CD4-positive, alpha-beta memory T cell (primary cell): Measurements from ENCODE around the gene ELF2. TPM values are rescaled to one million over a fixed set of nuclear protein-coding genes. Genes with fewer than 3 reads are reported as not detected.
A peak's percentile ranks its signal among the peaks of the same experiment; 100 is the strongest.
"Not testable (repeated sequence)": the region's sequence is repeated elsewhere in the genome, so short reads cannot be mapped to it uniquely, and the experiment has no call there.

Source experiments
- CTCF ChIA-PET: fragments of 350-600 bp; sonication (Branson Sonifier 250); formaldehyde crosslinking; loops from one replicate; lab custom pipeline; 2021; ENCODE audit warnings: inconsistent platforms; ENCODE audit not compliant: partially characterized antibody; lab: Charles Lee
- POLR2A ChIA-PET: fragments of 350-600 bp; sonication (Branson Sonifier 250); formaldehyde crosslinking; loops from one replicate; lab custom pipeline; 2021; ENCODE audit not compliant: partially characterized antibody; lab: Charles Lee
- DNase-seq, 5 donors: peaks; one replicate each; pipeline versions ENCODE4 v3.0.0 to v3.0.0-alpha.2; 2020 to 2022; ENCODE audit warnings: mixed read lengths in 1 of 5
- H3K27ac ChIP-seq: one replicate; pipeline ENCODE4 v1.7.0; 2013; ENCODE audit warnings: low read depth, low read length
- H3K27me3 ChIP-seq: 2 replicates; pipeline ENCODE4 v1.7.0; 2013; ENCODE audit warnings: mild to moderate bottlenecking, low read length, moderate library complexity; ENCODE audit not compliant: insufficient read depth
- H3K36me3 ChIP-seq: 2 replicates; pipeline ENCODE4 v1.7.0; 2013; ENCODE audit warnings: mild to moderate bottlenecking, low read length, moderate library complexity; ENCODE audit not compliant: insufficient read depth
- H3K4me1 ChIP-seq: 2 replicates; pipeline ENCODE4 v1.7.0; 2013; ENCODE audit warnings: mild to moderate bottlenecking, low read length, moderate library complexity; ENCODE audit not compliant: insufficient read depth
- H3K4me3 ChIP-seq, 2 donors: one replicate each; pipeline ENCODE4 v1.7.0; 2013; ENCODE audit warnings: low read length in 2 of 2, mild to moderate bottlenecking in 1 of 2
- H3K9me3 ChIP-seq, 2 donors: one replicate each; pipeline ENCODE4 v1.7.0; 2013; ENCODE audit warnings: low read length in 2 of 2, control low read depth in 1 of 2; ENCODE audit not compliant: control insufficient read depth in 1 of 2
- H3K27ac Mint-ChIP-seq, 7 donors: one replicate each; pipeline ENCODE4 v1.8.0; 2020 to 2021; ENCODE audit warnings: mixed read lengths in 7 of 7, mild to moderate bottlenecking in 6 of 7, inconsistent platforms in 3 of 7, moderate library complexity in 3 of 7
- H3K27me3 Mint-ChIP-seq, 2 donors: one replicate each; pipeline ENCODE4 v1.8.0; 2020 to 2021; ENCODE audit warnings: mixed read lengths in 2 of 2
- H3K36me3 Mint-ChIP-seq, 2 donors: one replicate each; pipeline ENCODE4 v1.8.0; 2020 to 2021; ENCODE audit warnings: mixed read lengths in 2 of 2, inconsistent platforms in 1 of 2, mild to moderate bottlenecking in 1 of 2
- H3K4me1 Mint-ChIP-seq, 4 donors: one replicate each; pipeline ENCODE4 v1.8.0; 2020 to 2021; ENCODE audit warnings: mixed read lengths in 4 of 4, mild to moderate bottlenecking in 1 of 4
- H3K4me3 Mint-ChIP-seq, 8 donors: one replicate each; pipeline ENCODE4 v1.8.0; 2020 to 2021; ENCODE audit warnings: mixed read lengths in 8 of 8, mild to moderate bottlenecking in 7 of 8, moderate library complexity in 6 of 8, inconsistent platforms in 3 of 8
- H3K9me3 Mint-ChIP-seq, 8 donors: one replicate each; pipeline ENCODE4 v1.8.0; 2020 to 2021; ENCODE audit warnings: mixed read lengths in 8 of 8, mild to moderate bottlenecking in 5 of 8, inconsistent platforms in 3 of 8, moderate library complexity in 1 of 8
- intact Hi-C: fragments of 100-400 bp; cut with micrococcal nuclease; formaldehyde crosslinking; loops from one replicate; pipeline ENCODE4 v1.15.1; 2023
- polyA plus RNA-seq, 2 donors: library from polyadenylated mRNA; unstranded; fragments of 300-500 nt; fragmentation: Illumina TruSeq; gene quantifications; one replicate each; pipeline ENCODE4 v1.2.3, GENCODE V29; 2021
- total RNA-seq, 2 experiments: library from RNA; stranded (reverse); gene quantifications; one replicate each; pipeline ENCODE4 v1.2.3, GENCODE V29; 2021

The ELF2 gene
- total and polyA plus RNA-seq, 4 experiments from 2014 or later, result 27.4 to 81.4 (median 57.4) TPM

DNA sequence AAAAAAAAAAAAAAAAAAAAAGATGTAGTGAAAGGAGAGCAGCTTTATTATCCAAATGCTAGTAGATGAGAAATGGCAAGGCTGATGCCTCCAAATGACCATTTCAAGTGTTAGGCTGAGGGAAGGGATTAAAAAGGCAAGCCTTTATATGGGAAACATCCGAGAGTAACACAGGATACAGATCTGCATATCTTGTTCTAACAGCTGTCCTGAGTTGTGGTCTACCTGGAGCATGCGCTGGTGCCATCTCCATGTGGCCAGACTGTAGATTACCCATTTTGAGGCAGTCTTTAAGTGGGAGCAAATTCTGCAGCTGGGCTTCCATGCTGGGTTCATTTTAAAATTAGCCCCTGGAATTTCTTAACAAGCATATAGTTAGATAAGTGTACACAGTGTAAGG is 26.0 kb upstream of the ELF2 start:
- no peak for DNase-seq
- ChIA-PET CTCF (no interaction called here), POLR2A (no interaction called here)
- H3K9me3 Mint-ChIP-seq, result no peaks in the 10 kb centered on the region
- no peaks in the 10 kb centered on the region for H3K27me3 ChIP-seq
- H3K27ac Mint-ChIP-seq, result no peak overlapping the region
- no peak overlapping the region for H3K4me3 ChIP-seq
- H3K27me3 Mint-ChIP-seq, result peaks cover 9 to 12% of the 10 kb centered on the region in 2 donors
- no peaks in the 10 kb centered on the region for H3K9me3 ChIP-seq
- H3K36me3 ChIP-seq, result no peaks in the 10 kb centered on the region
- intact Hi-C loops, result no loop called here
- H3K4me3 Mint-ChIP-seq, result no peak overlapping the region
- H3K27ac ChIP-seq, result no peak overlapping the region
- no peaks in the 10 kb centered on the region for H3K36me3 Mint-ChIP-seq
- H3K4me1 ChIP-seq, result no peaks in the 10 kb centered on the region
- H3K4me1 Mint-ChIP-seq, result peaks cover 0 to 5% (median 0%) of the 10 kb centered on the region in 4 donors

DNA sequence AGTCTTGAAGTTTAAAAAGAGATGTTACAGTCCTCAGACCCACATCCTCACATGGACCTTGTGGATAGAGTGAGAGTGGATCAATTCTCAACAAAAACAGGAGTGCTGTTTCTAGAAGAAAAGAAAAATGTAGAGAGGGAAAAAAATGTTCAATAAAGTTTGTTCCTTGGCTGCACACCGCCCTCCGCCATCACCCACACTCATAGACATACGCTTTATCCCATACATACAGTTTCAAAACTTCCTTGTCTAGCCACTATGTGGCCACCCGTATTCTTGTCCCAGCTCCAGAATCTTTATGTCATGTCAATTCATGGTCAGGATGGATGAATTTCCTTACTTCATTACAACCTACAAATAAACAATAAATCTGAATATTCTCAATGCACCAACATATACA is 23.5 kb upstream of the ELF2 start:
- POLR2A ChIA-PET, result no interaction called here
- CTCF ChIA-PET, result no interaction called here
- H3K27ac ChIP-seq, result no peak overlapping the region
- no peaks in the 10 kb centered on the region for H3K36me3 ChIP-seq
- Mint-ChIP-seq H3K27ac (no peak overlapping the region), H3K27me3 (peaks cover 10 to 11% of the 10 kb centered on the region in 2 donors), H3K36me3 (no peaks in the 10 kb centered on the region), H3K9me3 (no peaks in the 10 kb centered on the region), H3K4me1 (no peaks in the 10 kb centered on the region), H3K4me3 (no peak overlapping the region)
- H3K4me3 ChIP-seq, result no peak overlapping the region
- no peaks in the 10 kb centered on the region for H3K27me3 ChIP-seq
- intact Hi-C loops, result no loop called here
- no peaks in the 10 kb centered on the region for H3K9me3 ChIP-seq
- no peak for DNase-seq
- H3K4me1 ChIP-seq, result no peaks in the 10 kb centered on the region

DNA sequence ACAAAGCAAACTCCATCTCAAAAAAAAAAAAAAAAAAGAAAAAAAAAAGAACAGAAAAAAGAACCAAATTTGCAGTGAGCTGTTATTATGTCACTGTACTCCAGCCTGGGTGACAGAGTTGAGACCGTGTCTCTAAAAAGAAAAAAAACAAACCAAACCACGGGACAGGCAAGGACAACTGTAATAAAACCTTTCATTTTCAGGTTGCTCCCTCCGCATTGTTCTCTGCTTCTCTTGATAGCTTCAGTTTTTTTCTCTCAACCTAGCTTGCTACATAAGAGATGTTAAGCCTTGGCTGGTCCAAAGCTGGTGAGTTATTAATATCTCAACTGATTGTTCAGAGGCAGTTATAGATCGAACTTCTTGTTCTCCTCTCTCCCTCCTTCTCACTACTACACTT is 23.1 kb upstream of the ELF2 start:
- H3K27me3 Mint-ChIP-seq, result peaks cover 10 to 11% of the 10 kb centered on the region in 2 donors
- no peak for DNase-seq
- no peaks in the 10 kb centered on the region for H3K27me3 ChIP-seq
- H3K4me1 Mint-ChIP-seq, result no peaks in the 10 kb centered on the region
- H3K27ac Mint-ChIP-seq, result no peak overlapping the region
- H3K4me3 Mint-ChIP-seq, result no peak overlapping the region
- no peak overlapping the region for H3K4me3 ChIP-seq
- no peaks in the 10 kb centered on the region for H3K4me1 ChIP-seq
- no peaks in the 10 kb centered on the region for H3K36me3 Mint-ChIP-seq
- ChIA-PET CTCF (no interaction called here), POLR2A (no interaction called here)
- H3K9me3 ChIP-seq, result no peaks in the 10 kb centered on the region
- H3K36me3 ChIP-seq, result no peaks in the 10 kb centered on the region
- H3K9me3 Mint-ChIP-seq, result no peaks in the 10 kb centered on the region
- intact Hi-C loops, result no loop called here
- H3K27ac ChIP-seq, result no peak overlapping the region

DNA sequence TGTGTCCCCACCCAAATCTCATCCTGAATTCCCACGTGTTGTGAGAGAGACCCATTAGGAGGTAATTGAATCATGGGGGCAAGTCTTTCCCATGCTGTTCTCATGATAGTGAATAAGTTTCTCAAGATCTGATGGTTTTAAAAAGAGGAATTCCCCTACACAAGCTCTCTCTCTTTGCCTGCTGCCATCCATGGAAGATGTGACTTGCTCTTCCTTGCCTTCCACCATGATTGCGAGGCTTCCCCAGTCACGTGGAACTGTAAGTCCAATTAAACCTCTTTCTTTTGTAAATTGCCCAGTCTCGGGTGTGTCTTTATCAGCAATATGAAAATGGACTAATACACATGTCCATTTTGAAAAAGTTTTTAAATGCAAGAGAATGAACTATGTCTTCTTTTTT is 20.2 kb upstream of the ELF2 start:
- H3K27me3 ChIP-seq, POLR2A ChIA-PET, H3K27ac Mint-ChIP-seq, H3K4me3 ChIP-seq, DNase-seq, H3K36me3 Mint-ChIP-seq, H3K4me1 ChIP-seq, H3K36me3 ChIP-seq, H3K4me3 Mint-ChIP-seq, H3K27ac ChIP-seq, intact Hi-C loops, H3K9me3 Mint-ChIP-seq, H3K4me1 Mint-ChIP-seq, H3K9me3 ChIP-seq: not testable (repeated sequence)
- H3K27me3 Mint-ChIP-seq, result peaks cover 11 to 13% of the 10 kb centered on the region in 2 donors
- CTCF ChIA-PET, result interaction anchor here (1.5 kb wide), 1 partner anchor 167 kb away, joined by 4 read pairs; no protein-coding TSS in a partner anchor

DNA sequence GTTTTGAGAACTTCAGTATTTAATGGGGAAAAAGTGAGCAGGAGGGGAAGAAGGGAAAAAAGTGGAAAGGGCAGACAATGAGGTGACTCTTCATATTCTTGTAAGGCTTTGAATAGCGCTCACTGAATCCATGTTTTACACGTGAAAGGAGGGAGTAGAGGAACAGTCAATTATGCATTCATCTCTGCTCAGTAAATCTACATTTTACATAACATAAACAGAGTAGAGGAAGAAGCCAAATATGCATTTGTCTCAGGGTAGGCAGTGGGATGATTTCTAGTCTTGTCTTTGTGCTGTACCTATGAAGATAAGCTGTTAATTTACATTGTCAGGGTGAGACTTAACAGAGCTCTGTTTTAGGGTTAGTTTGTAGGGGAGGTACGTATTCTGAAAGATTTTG is 19.4 kb upstream of the ELF2 start:
- H3K27ac Mint-ChIP-seq, result no peak overlapping the region
- H3K4me1 Mint-ChIP-seq, result no peaks in the 10 kb centered on the region
- POLR2A ChIA-PET, result no interaction called here
- Histone ChIP-seq H3K9me3 (no peaks in the 10 kb centered on the region), H3K4me1 (no peaks in the 10 kb centered on the region), H3K27me3 (no peaks in the 10 kb centered on the region), H3K36me3 (no peaks in the 10 kb centered on the region), H3K27ac (no peak overlapping the region), H3K4me3 (no peak overlapping the region)
- intact Hi-C loops, result no loop called here
- no peak for DNase-seq
- no peak overlapping the region for H3K4me3 Mint-ChIP-seq
- H3K9me3 Mint-ChIP-seq, result peaks cover 0 to 2% (median 0%) of the 10 kb centered on the region in 8 donors
- peaks cover 11 to 13% of the 10 kb centered on the region in 2 donors for H3K27me3 Mint-ChIP-seq
- no peaks in the 10 kb centered on the region for H3K36me3 Mint-ChIP-seq
- CTCF ChIA-PET, result no interaction called here

DNA sequence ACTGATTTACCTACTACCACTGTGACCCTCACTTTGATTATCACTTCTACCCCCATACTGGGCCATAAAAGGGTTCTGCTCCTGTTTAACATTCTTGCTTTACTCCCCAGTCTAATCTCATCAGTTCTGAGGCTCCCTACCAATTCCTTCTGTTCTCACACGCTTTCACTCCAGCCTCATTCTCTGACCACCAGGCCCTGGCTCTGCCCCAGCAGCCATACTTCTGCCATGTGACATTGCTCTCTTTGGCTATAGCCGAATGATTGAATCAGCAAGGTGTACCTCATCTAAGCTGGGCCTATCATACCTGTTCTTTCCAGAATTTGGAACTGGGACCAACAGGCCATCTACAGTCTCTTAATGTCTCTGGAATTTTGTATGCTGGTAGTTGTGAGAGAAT is 14.4 kb upstream of the ELF2 start:
- Mint-ChIP-seq H3K27ac (no peak overlapping the region), H3K9me3 (peaks cover 0 to 3% (median 0%) of the 10 kb centered on the region in 8 donors), H3K4me1 (no peaks in the 10 kb centered on the region), H3K4me3 (no peak overlapping the region), H3K27me3 (peaks cover 2 to 3% of the 10 kb centered on the region in 2 donors), H3K36me3 (no peaks in the 10 kb centered on the region)
- CTCF ChIA-PET, result interaction anchor here (0.9 kb wide), 1 partner anchor 78 kb away, joined by 3 read pairs; no protein-coding TSS in a partner anchor
- Histone ChIP-seq H3K9me3 (no peaks in the 10 kb centered on the region), H3K27me3 (no peaks in the 10 kb centered on the region), H3K36me3 (no peaks in the 10 kb centered on the region), H3K4me1 (no peaks in the 10 kb centered on the region), H3K4me3 (no peak overlapping the region), H3K27ac (no peak overlapping the region)
- POLR2A ChIA-PET, result no interaction called here
- DNase-seq, result no peak
- intact Hi-C loops, result no loop called here

DNA sequence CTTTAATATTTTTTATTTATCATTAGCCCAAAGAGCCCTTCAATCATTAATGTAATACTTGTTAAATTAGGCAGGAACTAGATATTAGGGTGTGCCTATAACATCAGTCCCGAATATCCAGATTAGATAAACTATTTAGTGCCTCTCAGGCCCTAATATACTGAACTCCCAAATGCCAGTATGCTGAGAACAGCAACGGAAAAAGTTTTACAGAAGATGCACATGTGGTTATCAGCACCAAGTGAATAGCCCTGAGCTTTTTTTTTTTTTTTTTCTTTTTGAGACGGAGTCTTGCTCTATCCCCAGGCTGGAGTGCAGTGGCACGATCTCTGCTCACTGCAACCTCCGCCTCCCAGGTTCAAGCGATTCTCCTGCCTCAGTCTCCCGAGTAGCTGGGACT is 13.0 kb upstream of the ELF2 start:
- no peaks in the 10 kb centered on the region for H3K27me3 ChIP-seq
- H3K4me3 Mint-ChIP-seq, result no peak overlapping the region
- ChIA-PET POLR2A (no interaction called here), CTCF (interaction anchor here (0.7 kb wide), 1 partner anchor 38 kb away, joined by 3 read pairs; no protein-coding TSS in a partner anchor)
- H3K36me3 Mint-ChIP-seq, result no peaks in the 10 kb centered on the region
- DNase-seq, result no peak
- no peak overlapping the region for H3K27ac Mint-ChIP-seq
- no peaks in the 10 kb centered on the region for H3K9me3 ChIP-seq
- peaks cover 0 to 3% of the 10 kb centered on the region in 2 donors for H3K27me3 Mint-ChIP-seq
- intact Hi-C loops, result no loop called here
- H3K36me3 ChIP-seq, result no peaks in the 10 kb centered on the region
- H3K4me3 ChIP-seq, result no peak overlapping the region
- H3K9me3 Mint-ChIP-seq, result peaks cover 0 to 3% (median 0%) of the 10 kb centered on the region in 8 donors
- H3K27ac ChIP-seq, result no peak overlapping the region
- no peaks in the 10 kb centered on the region for H3K4me1 Mint-ChIP-seq
- H3K4me1 ChIP-seq, result no peaks in the 10 kb centered on the region

DNA sequence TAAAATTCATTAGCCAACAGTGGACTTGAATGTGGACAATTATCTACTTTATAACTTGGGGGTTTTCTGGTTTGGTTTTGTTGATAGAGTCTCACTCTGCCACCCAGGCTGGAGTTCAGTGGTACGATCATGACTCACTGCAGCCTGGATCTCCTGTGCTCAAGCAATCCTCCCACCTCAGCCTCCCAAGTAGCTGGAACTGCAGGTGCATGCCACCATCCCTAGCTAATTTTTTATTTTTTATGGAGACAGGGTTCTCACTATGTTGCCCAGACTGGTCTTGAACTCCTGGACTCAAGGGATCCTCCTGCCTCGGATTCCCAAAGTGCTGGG is 12.4 kb upstream of the ELF2 start:
- H3K27me3 ChIP-seq, result no peaks in the 10 kb centered on the region
- no peak overlapping the region for H3K4me3 Mint-ChIP-seq
- no peak for DNase-seq
- H3K9me3 ChIP-seq, result no peaks in the 10 kb centered on the region
- peaks cover 0 to 3% of the 10 kb centered on the region in 2 donors for H3K27me3 Mint-ChIP-seq
- no peak overlapping the region for H3K27ac ChIP-seq
- no peaks in the 10 kb centered on the region for H3K36me3 Mint-ChIP-seq
- no peaks in the 10 kb centered on the region for H3K4me1 Mint-ChIP-seq
- POLR2A ChIA-PET, result no interaction called here
- peaks cover 0 to 3% (median 0%) of the 10 kb centered on the region in 8 donors for H3K9me3 Mint-ChIP-seq
- intact Hi-C loops, result no loop called here
- no peak overlapping the region for H3K4me3 ChIP-seq
- CTCF ChIA-PET, result interaction anchor here (0.5 to 1.1 kb wide), 2 partner anchors 107 to 146 kb away, joined by 3 read pairs; no protein-coding TSS in a partner anchor
- H3K27ac Mint-ChIP-seq, result peak overlapping the region in 1 of 7 donors; percentile 34
- no peaks in the 10 kb centered on the region for H3K4me1 ChIP-seq
- H3K36me3 ChIP-seq, result no peaks in the 10 kb centered on the region
